HG02870 (cell line): Measurements from ENCODE around the gene CD300H.
"Not testable (repeated sequence)": the region's sequence is repeated elsewhere in the genome, so short reads cannot be mapped to it uniquely, and the experiment has no call there.

Experiments used
- ATAC-seq: cut with Tn5 transposase; IDR thresholded peaks from one replicate; pipeline ENCODE4 v1.9.1; 2021; ENCODE audit warnings: mild to moderate bottlenecking, moderate library complexity; ENCODE audit not compliant: unreplicated experiment

The CD300H gene

GRCh38 chr17:74528491-74529199 is 38.7 kb downstream of the CD300H start:
- ATAC-seq: peak; percentile 83

GRCh38 chr17:74527756-74528155 is 39.6 kb downstream of the CD300H start:
- ATAC-seq: no peak

- no peak for ATAC-seq
Measured at GRCh38 chr17:74527081-74527480, 40.2 kb downstream of the CD300H start.

- no peak for ATAC-seq
Measured at GRCh38 chr17:74526681-74527080, 40.6 kb downstream of the CD300H start.

GRCh38 chr17:74525781-74526288 is 41.5 kb downstream of the CD300H start:
- ATAC-seq: no peak

- ATAC-seq: no peak
Measured at GRCh38 chr17:74525465-74525725, 41.9 kb downstream of the CD300H start.

- ATAC-seq: no peak
Measured at GRCh38 chr17:74524653-74525464, 42.5 kb downstream of the CD300H start.

GRCh38 chr17:74523308-74523707 is 44.0 kb downstream of the CD300H start:
- ATAC-seq: no peak

- no peak for ATAC-seq
Measured at GRCh38 chr17:74522381-74523105, 44.8 kb downstream of the CD300H start.

GRCh38 chr17:74521701-74522201 is 45.6 kb downstream of the CD300H start:
- ATAC-seq: no peak

- no peak for ATAC-seq
Measured at GRCh38 chr17:74520790-74521480, 46.4 kb downstream of the CD300H start.

GRCh38 chr17:74520016-74520434 is 47.3 kb downstream of the CD300H start:
- ATAC-seq: no peak

- ATAC-seq: not testable (repeated sequence)
Measured at GRCh38 chr17:74518413-74518981, 48.8 kb downstream of the CD300H start.

- ATAC-seq: no peak
Measured at GRCh38 chr17:74516561-74517328, 50.6 kb downstream of the CD300H start.

GRCh38 chr17:74515941-74516340 is 51.4 kb downstream of the CD300H start:
- ATAC-seq: no peak

GRCh38 chr17:74514632-74515334 is 52.5 kb downstream of the CD300H start:
- ATAC-seq: no peak

GRCh38 chr17:74513987-74514631 is 53.2 kb downstream of the CD300H start:
- no peak for ATAC-seq

- ATAC-seq: no peak
Measured at GRCh38 chr17:74512624-74513091, 54.7 kb downstream of the CD300H start.
